Iris pigment epithelial cell (primary cell): ENCODE results near the gene BCKDK.

Experiments used
- DNase-seq: peaks from one replicate; pipeline ENCODE4 v3.0.0-alpha.2; 2011; ENCODE audit warnings: low read depth

BCKDK gene

GRCh38 chr16:31080035-31080629 is 28.1 kb upstream of the BCKDK start:
- no peak for DNase-seq

GRCh38 chr16:31080756-31081419 is 27.3 kb upstream of the BCKDK start:
- DNase-seq: no peak

- DNase-seq: no peak
Observed at GRCh38 chr16:31081428-31082351, 26.5 kb upstream of the BCKDK start.

- no peak for DNase-seq
Observed at GRCh38 chr16:31082368-31083045, 25.7 kb upstream of the BCKDK start.

- DNase-seq: no peak
Observed at GRCh38 chr16:31083081-31083480, 25.1 kb upstream of the BCKDK start.

- DNase-seq: no peak
Observed at GRCh38 chr16:31083556-31083955, 24.6 kb upstream of the BCKDK start.

- no peak for DNase-seq
Observed at GRCh38 chr16:31083981-31084380, 24.2 kb upstream of the BCKDK start.

GRCh38 chr16:31084584-31085302 is 23.4 kb upstream of the BCKDK start:
- no peak for DNase-seq

- no peak for DNase-seq
Observed at GRCh38 chr16:31085411-31085810, 22.8 kb upstream of the BCKDK start.

- DNase-seq: no peak
Observed at GRCh38 chr16:31085873-31086628, 22.1 kb upstream of the BCKDK start.

GRCh38 chr16:31086629-31086906 is 21.6 kb upstream of the BCKDK start:
- no peak for DNase-seq

GRCh38 chr16:31087481-31087880 is 20.7 kb upstream of the BCKDK start:
- DNase-seq: no peak

- DNase-seq: no peak
Observed at GRCh38 chr16:31087971-31088370, 20.2 kb upstream of the BCKDK start.

GRCh38 chr16:31088459-31089183 is 19.6 kb upstream of the BCKDK start, which contains the start of gene PRSS53:
Gene PRSS53 (minus strand): TSS chr16:31088943. CDS start chr16:31088809, 134 bp downstream.
- DNase-seq: no peak

GRCh38 chr16:31089199-31089598 is 19.0 kb upstream of the BCKDK start:
- no peak for DNase-seq

- peak; percentile 73 for DNase-seq
Observed at GRCh38 chr16:31090540-31090939, 17.6 kb upstream of the BCKDK start.

GRCh38 chr16:31092330-31092729 is 15.9 kb upstream of the BCKDK start:
- DNase-seq: no peak

GRCh38 chr16:31093132-31093703 is 15.0 kb upstream of the BCKDK start:
- DNase-seq: peak; percentile 45

- peak; percentile 16 for DNase-seq
Observed at GRCh38 chr16:31094088-31094423, 14.1 kb upstream of the BCKDK start.
